DMS 273 (cell line): Measurements from ENCODE around the gene POC5.

ENCODE experiments used
- DNase-seq: peaks from one replicate; lab custom pipeline; 2025; ENCODE audit not compliant: unreplicated experiment; lab: John Stamatoyannopoulos, UW

POC5 gene

DNA sequence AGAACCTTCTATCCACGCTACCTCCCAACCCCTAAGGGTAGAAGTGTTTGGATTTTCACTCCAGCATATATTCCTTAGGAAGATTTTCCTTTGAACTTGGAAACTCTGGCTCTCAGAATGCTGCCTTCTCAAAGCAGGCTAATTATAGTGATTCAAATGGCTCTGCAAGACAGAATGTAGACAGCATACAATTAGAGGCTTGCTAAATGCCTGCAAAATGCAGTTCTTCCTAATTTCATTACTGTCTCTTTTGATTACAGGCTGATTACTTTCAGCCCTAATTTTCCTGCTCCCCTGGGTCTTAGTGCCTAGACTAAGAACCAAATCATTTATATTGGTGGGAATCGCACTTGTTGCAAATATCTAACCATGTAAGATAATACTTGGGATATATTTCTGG is 55.2 kb downstream of the POC5 start:
- DNase-seq = no peak

DNA sequence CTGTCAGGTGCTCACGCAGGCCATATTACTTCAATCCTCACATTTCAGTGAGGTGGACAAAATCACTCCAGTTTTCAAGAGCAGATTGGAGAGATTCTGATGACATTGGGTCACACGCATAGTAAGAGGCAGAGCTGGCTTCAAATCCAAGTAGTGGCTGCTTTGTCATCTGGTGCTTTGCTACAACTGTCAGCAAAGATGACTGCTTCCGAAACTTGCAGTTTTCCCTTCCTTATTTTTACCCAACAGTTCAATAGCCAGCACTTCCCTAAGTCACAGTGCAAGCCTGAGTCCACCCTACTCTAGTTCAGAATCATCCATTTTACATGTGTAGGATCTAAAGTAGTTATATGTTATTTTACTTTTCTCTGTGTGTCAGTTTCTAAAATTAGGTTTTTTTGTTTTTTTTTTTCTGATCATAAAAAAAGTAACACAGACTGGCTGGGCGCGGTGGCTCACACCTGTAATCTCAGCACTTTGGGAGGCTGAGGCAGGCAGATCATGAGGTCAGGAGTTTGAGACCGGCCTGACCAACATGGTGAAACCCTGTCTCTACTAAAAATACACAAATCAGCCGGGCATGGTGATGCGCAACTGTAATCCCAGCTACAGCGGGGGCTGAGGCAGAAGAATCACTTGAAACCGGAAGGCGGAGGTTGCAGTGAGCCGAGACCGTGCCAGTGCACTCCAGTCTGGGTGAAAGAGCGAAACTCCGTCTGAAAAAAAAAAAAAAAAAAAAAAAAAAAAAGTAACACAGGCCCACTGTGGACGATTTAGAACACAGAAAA is 56.4 kb downstream of the POC5 start:
- DNase-seq = no peak

DNA sequence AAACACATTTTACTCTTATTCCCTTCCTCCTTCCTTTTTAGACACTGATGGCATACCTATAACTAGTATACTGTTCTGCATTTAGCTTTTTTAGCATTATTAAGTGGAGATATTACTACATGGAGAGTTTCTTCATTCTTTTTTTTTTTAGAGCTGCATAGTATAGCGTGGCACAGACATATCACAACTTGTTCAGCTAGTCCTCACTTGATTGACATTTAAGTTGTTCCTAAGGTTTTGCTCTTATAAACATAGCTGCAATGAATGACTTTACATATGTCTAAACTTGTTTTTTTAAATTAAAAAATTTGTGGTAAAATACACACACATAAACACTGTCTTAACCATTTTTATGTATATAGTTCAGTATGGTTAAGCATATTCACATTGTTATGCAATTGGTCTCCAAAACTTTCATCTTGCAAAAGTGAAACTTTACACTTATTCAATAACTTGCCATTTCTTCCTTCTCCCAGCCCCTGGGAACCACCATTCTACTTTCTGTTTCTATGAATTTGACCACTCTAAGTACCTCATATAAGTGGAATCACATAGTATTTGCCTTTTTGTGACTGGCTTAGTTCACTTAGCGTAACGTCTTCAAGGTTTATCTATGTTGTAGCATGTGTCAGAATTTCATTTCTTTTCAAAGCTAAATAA is 57.3 kb downstream of the POC5 start:
- DNase-seq = no peak

DNA sequence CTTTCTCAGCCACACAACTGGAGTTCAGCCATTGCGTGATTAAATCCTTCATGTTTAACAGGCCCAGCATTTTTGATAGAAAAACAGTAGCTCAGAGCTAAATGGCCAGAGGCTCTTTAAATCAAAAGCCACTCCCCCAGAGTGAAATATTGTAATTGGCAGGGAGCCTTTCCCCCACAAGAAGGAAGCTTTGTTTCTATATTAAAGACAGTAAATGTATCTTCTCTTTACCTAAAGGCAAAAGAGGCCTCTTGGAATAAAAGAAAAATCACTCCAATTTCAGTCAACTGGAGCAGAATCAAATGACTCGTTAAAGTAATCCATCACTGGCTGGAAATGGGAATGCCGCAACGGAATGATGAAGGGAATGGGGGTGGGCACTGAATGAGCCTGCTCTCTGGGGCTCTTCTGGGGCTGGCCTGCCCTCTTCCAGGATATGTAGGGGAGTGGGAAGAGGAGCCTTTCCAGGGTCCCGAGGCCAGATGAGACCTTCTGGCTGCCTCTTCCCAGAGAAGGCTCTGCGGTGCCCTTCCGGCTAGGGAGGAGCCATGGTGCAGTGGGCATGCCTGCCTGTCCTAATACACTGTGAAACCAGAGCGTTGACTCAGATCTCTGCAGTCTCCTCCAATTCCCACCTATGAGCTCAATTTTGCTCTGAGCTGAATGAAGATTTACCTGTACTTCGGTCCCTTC is 60.8 kb downstream of the POC5 start:
- DNase-seq = no peak

DNA sequence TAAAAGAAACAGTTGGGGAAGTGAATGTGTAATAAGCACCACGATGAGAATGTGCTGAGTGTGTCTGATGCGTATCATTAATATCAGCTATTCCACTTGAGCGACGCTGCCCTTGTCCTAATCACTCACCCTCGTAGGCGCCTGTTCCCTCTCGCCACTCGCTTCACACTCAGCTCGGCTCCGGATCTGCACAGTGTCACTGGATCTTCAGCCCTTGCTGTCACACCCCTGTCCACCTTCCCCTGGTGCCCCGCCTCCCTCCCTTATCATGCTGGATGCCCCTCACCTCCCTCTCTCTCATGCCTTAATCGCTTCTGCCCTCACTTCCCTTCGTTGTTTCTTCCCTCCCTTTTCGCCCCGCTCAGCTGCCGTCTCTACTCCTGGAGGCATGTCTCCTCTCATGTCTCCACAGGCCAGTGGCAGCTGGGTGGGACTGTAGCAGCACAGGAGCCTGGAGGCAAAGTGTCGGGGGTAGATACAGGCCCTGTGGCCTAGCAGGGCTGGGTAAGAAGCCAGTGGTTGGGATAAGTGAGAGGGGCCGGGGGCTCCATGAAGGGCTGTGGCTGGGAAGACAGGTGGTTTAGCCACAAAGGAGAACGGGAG is 62.4 kb downstream of the POC5 start:
- DNase-seq = no peak

DNA sequence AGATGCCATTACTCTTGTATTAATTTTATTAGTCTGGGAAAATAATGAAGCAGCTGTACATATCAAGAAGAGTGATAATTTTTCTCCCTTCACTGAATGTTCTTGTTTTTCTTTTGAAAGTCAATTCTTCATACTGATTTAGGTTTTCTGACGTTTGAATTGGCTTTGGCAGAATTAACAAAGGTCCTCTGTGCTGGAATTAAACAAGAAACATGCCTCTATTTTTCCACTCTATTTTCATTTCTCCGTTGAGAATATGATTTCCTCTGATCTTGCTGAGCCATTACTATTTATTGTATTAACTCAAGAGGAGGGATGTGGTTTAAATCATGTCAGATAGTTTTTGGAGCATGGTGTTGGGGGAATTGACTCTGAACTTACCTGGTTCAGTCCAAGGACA is 63.7 kb downstream of the POC5 start:
- no peak for DNase-seq

DNA sequence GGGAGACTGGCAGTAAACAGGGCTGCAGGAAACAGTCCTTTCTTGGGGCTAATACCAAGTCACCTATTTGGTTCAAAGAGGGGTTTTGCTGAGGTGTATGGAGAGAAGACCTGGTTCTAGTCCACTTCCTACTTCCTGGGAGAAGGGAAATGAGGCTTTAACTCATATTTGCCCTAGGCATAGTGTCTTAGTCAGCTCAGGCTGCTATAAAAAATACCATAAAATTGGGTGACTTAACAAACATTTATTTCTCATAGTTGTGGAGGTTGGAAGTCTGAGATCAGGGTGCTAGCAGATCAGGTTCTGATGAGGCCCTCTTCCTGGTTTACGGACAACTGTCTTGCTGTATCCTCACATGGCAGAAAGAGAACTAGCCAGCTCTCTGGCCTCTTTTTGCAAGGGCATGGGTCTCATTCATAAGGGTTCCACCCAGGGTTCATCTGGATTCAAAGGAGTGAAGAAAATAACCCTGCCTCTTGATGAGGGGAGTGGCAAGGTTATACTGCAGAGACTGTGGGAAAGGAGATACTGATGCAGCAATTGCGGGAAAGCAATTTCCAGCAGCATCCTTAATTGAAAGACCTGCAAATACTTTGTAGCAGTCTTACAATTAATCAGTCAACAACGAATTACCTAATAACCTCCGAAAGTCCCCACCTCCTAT is 65.5 kb downstream of the POC5 start:
- DNase-seq = no peak

DNA sequence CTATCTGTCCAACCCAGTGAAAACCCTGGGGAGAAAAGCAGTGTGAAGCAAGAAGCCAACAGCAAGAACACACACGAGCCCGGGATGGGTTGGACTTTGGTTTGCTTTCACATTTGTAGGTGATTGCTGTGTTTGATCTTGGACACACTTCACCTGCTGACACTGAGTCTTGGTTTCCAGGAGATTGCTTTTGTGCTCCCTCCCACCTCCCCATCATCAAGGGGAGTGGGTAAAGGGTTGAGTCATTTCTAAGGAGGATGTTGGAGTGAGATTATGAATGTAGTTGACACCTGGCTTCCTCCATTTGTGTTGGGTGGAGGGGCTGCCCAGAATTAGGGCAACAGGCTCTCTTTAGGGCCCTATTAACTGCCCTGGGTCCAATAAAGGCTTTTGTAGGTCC is 68.5 kb downstream of the POC5 start:
- no peak for DNase-seq

DNA sequence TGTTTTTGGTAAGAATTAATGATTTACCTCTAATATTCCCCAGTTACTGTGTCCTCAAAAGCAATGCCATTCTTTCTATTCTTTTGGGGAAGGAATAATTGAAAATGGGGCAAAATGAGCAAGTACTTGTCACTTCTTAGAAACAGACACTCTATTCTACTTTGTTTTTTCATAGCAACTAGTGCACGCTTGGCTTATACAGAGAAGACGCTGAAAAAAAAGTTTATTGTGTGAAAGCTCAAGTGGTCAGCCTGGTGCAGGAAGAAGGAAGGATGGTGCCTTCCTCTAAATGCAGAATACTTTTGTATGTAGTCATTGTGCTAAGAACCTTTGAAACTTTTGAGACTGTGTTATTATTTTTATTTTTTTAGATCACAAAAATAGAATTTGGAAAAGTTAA is 76.4 kb downstream of the POC5 start:
- DNase-seq = no peak

DNA sequence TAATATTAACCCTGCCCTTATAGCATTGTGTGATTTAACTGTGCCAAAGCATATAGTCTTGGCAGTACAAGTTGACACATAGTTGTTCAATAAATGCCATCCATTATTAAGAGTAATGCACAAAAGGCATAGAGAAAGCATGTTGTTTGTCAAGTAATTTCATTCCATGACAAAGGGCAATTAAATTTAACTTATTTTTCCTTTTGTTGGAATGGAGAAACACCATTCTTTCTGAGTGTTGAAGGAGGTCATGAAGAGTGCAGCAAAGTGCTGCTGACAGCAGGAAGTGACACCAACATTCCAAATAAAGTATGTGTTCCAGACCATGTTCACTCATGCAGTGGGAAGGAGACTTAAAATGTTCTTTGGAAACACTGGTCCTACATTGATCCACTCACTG is 76.8 kb downstream of the POC5 start:
- no peak for DNase-seq

DNA sequence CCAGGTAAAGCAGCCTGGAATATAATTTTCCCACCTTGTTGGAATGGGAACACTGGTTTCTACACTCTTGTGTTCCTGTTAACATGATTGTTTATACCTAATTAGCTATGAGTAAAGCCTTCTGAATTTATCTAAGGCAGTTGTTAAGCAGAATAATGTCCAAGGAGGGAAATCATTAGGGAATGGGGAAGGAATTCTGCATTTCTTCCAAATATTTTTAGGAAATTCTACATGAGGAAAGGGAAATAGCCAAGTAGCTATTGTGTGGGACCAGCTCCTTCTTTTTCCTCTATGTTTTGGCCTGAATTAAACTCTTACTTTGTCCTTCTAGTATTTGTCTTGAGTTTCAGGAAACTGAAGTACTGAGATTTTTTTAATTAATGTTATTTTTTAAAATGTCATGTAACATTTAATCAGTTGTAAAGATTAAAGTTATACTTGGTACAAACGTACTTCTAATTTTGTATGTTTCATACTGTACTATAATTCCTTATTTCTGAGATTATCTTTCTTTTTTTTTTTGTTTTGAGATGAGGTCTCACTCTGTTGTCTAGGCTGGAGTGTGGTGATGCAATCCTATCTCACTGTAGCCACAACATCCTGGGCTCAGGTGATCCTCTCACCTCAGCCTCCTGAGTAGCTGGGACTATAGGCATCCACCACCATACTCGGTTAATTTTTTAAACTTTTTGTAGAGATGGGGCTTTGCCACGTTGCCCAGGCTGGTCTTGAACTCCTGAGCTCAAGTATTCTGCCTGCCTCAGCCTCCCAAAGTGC is 77.5 kb downstream of the POC5 start:
- DNase-seq = no peak

DNA sequence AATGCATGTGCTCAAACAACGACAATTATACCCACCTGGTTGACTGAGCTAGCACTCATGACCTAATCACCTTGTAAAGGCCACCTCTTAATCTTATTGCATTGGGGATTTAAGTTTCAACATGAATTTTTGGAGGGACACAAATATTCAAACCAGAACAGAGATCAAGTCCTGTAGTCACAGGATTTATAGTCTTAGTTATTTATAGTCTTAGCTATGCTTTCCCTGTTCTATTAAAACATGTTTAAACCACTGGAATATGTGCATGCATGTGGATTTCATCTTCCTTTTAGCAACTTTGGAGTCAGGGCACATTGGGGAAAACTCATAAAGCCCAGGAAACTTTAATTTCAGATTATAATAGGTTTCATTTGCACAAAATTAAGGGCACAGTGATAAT is 79.3 kb downstream of the POC5 start:
- DNase-seq = no peak

DNA sequence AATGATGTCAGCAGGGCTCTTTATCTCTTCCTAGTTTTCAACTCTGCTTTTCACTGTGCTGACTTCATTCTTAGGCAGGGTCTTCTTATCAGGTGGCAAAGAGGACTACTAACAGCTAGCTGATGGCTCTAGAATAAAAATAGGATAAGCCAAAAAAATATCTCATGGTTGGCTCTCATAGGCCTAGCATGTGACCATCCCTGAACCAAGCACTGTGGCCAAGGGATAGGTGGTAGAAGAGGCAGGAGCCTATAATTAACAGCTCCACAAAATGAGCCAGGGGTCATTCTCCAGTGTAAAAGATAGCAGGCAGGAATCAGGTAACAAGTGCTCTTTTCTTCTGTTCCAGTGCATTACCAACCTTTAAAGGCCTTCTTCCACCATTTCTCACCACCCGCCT is 84.9 kb downstream of the POC5 start:
- DNase-seq = no peak

DNA sequence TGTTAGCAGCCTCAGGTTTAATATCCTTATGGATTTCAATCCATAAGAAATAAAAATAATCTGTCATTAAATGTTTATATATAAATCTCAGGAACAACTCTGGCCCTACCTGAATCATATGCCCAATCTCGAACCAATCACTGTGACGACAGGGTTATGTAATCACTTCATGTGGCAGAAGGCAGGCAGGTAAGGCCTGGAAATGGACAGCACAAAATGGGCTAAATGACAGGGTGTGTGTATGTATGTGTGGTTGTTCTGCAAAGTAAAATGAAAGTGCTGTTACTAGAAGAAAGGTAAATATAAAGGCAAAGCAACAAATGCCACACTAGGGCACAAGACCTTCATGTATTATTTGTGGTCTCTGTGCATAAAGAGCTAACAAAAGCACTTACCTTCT is 86.4 kb downstream of the POC5 start:
- no peak for DNase-seq

DNA sequence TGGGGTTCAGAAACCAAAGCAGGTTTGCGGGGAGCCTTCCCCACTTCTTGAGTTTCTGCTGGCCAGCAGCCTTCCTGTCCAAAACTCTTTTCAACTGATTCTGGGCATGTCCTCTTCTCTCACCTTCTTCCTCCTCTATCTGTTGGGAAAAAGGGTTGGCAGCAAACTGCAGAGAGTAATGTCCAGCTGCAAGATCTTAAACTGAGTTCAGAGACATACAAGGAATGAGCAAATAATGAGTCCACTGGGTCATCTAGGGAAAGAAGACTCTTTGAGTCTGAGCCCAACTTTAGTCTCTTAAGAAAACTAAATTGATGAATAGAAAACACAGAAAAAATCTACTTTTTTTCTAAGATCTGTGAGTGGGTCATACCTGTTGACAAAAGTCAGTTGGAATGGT is 89.4 kb downstream of the POC5 start:
- DNase-seq = no peak

DNA sequence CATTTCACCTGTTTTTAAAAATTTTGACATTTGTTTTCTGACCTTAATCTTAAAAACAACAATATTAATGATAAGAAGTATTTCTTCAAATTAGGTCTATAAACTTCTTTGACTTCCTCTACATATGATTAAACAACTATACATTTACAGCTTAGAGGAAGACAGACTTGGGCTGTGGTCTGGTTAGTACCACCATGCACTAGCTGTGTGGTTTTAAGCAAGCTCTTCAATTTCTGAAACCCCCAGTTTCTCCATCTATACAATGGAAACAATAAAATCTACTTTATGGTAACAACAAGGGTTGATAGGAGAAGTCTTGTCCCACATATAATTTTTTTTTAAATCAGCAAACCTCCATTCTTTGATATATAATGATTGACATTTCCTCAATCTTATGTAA is 90.3 kb downstream of the POC5 start:
- no peak for DNase-seq
